ENCODE results near the gene ADSS1.

GRCh38 chr14:104710071-104710735, 13.8 kb upstream of the ADSS1 start:
- TF ChIP-seq CTCF (IDR thresholded peaks at IDR 0.05) = no peak
- no peak for TF ChIP-seq POLR2A (IDR thresholded peaks at IDR 0.05)
